Measurements from ENCODE around the gene SLC17A4. TPM values are rescaled to one million over a fixed set of nuclear protein-coding genes. Genes with fewer than 3 reads are reported as not detected.
"Not testable (repeated sequence)": the region's sequence is repeated elsewhere in the genome, so short reads cannot be mapped to it uniquely, and the experiment has no call there.

SLC17A4 gene
- total RNA-seq, 1 donor from 2014 or later: not detected

DNA sequence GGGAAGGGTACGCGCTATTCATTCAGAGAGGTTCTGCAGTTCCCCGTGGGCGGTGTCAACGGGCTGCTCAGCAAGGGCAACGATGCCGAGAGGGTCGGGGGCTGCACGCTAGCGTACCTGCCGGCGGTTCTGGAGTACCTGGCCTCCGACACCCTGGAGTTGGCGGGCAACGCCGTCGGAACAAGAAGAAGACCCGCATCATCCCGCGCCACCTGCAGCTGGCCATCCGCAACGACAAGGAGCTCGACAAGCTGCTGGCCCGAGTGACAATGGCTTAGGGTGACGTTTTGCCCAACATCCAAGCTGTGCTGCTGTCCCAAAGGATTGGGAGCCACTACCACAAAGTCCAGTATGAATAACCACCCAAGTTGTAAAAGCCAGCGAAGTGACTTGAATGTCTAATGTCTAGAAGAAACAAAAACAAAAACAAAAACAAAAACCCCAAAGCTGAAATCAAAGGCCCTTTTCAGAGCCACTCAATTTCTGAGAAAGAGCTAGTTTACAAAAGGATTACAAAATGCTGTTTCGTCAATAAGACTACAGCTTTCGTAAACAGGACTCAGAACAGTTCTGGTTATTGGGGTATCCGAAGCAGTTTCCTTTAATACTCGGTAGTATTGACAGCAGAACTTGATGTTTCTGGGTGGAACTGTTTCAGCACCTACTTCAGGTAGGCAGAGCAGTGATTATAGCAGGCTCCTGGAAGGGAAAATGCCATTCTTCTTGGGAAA, 21.9 kb upstream of the SLC17A4 start:
- no peaks in the 10 kb centered on the region for H3K36me3 Mint-ChIP-seq (ENCODE audit: low read depth)
- no peak for DNase-seq (ENCODE audit: low spot score)
- intact Hi-C loops (cut with micrococcal nuclease): no loop called here
- no peak overlapping the region for H3K4me3 Mint-ChIP-seq
- H3K4me1 Mint-ChIP-seq (ENCODE audit: low read depth): no peaks in the 10 kb centered on the region
- H3K27me3 Mint-ChIP-seq (ENCODE audit: insufficient read depth): peaks cover 42% of the 10 kb centered on the region
- H3K27ac Mint-ChIP-seq: no peak overlapping the region
- H3K9me3 Mint-ChIP-seq: peaks cover 18% of the 10 kb centered on the region

DNA sequence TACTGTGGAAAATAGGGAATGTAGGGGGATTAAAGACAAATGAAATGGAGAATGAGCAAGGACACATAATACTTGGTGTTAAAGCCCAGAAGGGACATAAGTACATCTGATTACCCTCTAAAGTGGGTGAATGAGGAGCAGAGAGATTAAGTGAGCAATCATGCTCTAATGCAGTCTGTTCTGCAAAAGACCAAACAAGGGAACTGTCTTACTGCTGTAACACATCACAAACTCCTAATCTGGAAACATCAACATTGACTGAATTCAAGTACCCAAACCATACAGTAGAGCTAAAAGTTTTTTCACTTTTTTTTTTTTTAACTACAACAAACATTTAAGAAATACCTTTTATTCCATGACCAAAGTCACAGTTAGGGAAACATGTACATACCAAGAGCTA, 19.3 kb upstream of the SLC17A4 start:
- no peak for DNase-seq (ENCODE audit: low spot score)
- no peaks in the 10 kb centered on the region for H3K4me1 Mint-ChIP-seq (ENCODE audit: low read depth)
- no peak overlapping the region for H3K4me3 Mint-ChIP-seq
- H3K27ac Mint-ChIP-seq: no peak overlapping the region
- H3K27me3 Mint-ChIP-seq (ENCODE audit: insufficient read depth): peaks cover 43% of the 10 kb centered on the region
- intact Hi-C loops (cut with micrococcal nuclease): loop anchor here (5.0 kb wide), 1 partner anchor 207 kb away; no protein-coding TSS in a partner anchor
- peaks cover 20% of the 10 kb centered on the region for H3K9me3 Mint-ChIP-seq
- no peaks in the 10 kb centered on the region for H3K36me3 Mint-ChIP-seq (ENCODE audit: low read depth)

DNA sequence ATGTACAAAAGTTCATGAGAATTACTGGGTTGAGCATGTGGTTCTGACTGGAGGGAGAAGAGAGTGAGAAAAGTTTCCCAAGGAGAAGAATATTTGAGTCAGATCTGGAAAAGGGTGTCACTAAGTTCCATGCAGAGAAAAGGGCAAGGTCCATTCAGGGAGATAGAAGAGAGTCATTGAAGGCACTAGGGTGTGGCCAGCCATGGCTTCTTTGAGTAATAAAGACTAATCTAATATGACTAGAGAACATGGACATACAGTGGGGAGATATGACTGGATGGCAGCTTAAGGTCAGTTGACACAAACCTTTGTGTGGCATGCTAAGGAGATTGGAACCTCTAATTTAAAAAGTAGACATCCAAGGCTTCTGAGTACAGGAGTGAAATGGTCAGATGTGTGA, 10.7 kb upstream of the SLC17A4 start:
- intact Hi-C loops (cut with micrococcal nuclease): no loop called here
- Mint-ChIP-seq H3K27ac (no peak overlapping the region), H3K9me3 (no peaks in the 10 kb centered on the region), H3K27me3 (ENCODE audit: insufficient read depth) (peaks cover 11% of the 10 kb centered on the region), H3K36me3 (ENCODE audit: low read depth) (peaks cover 2% of the 10 kb centered on the region), H3K4me1 (ENCODE audit: low read depth) (no peaks in the 10 kb centered on the region), H3K4me3 (no peak overlapping the region)
- DNase-seq (ENCODE audit: low spot score): no peak

- Mint-ChIP-seq H3K27me3 (ENCODE audit: insufficient read depth) (peaks cover 5% of the 10 kb centered on the region), H3K4me1 (ENCODE audit: low read depth) (no peaks in the 10 kb centered on the region), H3K4me3 (no peak overlapping the region), H3K9me3 (no peaks in the 10 kb centered on the region), H3K36me3 (ENCODE audit: low read depth) (peaks cover under 1% of the 10 kb centered on the region), H3K27ac (no peak overlapping the region)
- DNase-seq (ENCODE audit: low spot score): no peak
- intact Hi-C loops (cut with micrococcal nuclease): no loop called here
These were observed 8.7 kb upstream of the SLC17A4 start for GRCh38 chr6:25745836-25746235.

DNA sequence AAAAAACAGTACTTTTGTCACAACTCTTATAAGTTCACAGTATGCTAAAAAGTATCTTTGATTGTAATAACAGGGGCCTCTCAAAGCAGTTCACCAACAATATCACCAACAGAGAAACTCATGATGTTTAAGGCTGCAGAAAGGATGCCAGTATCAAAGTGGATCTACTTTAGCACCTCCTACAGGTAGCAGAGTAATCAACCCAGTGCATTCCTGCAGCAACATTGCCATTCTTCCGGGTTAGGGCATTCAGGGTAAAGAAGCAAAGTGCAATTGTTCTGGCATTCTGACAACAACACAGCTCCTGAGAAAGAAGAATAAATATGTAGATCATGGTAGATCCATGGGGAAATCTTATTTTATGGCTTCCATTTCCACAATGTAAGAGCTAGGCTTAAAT, 7.6 kb upstream of the SLC17A4 start:
- H3K27ac Mint-ChIP-seq: no peak overlapping the region
- intact Hi-C loops (cut with micrococcal nuclease): no loop called here
- H3K36me3 Mint-ChIP-seq (ENCODE audit: low read depth): no peaks in the 10 kb centered on the region
- no peak overlapping the region for H3K4me3 Mint-ChIP-seq
- H3K27me3 Mint-ChIP-seq (ENCODE audit: insufficient read depth): peaks cover 5% of the 10 kb centered on the region
- no peak for DNase-seq (ENCODE audit: low spot score)
- H3K9me3 Mint-ChIP-seq: no peaks in the 10 kb centered on the region
- no peaks in the 10 kb centered on the region for H3K4me1 Mint-ChIP-seq (ENCODE audit: low read depth)

DNA sequence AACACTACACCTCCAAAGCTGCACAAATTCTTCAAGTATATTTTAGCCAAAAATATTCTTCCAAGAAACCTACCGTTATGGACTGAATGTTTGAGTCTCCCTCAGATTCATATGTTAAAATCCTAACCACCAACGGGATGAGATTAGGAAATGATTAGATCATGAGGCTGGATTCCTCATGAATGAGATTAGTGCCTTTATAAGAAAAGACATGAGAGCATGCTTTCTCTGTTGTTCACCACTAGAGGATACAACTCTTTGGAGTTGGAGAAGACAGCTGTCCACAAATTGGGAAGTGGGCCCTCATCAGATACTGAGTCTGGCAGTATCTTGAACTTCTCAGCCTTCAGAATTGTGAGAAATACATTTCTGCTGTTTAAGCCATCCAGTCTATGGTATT, 7.1 kb upstream of the SLC17A4 start:
- no peaks in the 10 kb centered on the region for H3K36me3 Mint-ChIP-seq (ENCODE audit: low read depth)
- no peak overlapping the region for H3K4me3 Mint-ChIP-seq
- no peak for DNase-seq (ENCODE audit: low spot score)
- H3K9me3 Mint-ChIP-seq: no peaks in the 10 kb centered on the region
- intact Hi-C loops (cut with micrococcal nuclease): no loop called here
- no peaks in the 10 kb centered on the region for H3K4me1 Mint-ChIP-seq (ENCODE audit: low read depth)
- no peak overlapping the region for H3K27ac Mint-ChIP-seq
- peaks cover 5% of the 10 kb centered on the region for H3K27me3 Mint-ChIP-seq (ENCODE audit: insufficient read depth)

DNA sequence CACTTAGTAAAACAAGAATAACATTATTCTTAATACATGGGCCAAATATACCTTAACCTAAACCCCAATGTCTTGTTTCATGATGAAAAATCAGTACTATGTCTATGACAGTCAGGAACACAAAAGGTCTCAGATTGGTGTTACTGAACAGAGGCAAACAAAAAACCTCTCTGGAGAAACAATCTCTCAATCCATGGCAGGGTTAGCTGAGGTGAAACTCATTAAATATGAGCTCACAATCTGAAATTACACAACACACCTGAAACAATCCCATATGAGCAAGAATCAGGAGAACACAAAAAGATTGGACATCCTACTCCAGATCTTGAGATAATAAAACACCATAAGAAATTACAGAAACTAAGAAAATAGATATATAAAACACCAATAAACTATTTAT, 6.5 kb upstream of the SLC17A4 start:
- H3K27me3 Mint-ChIP-seq (ENCODE audit: insufficient read depth): peaks cover 7% of the 10 kb centered on the region
- no peaks in the 10 kb centered on the region for H3K36me3 Mint-ChIP-seq (ENCODE audit: low read depth)
- H3K9me3 Mint-ChIP-seq: no peaks in the 10 kb centered on the region
- intact Hi-C loops (cut with micrococcal nuclease): no loop called here
- H3K27ac Mint-ChIP-seq: no peak overlapping the region
- no peaks in the 10 kb centered on the region for H3K4me1 Mint-ChIP-seq (ENCODE audit: low read depth)
- no peak for DNase-seq (ENCODE audit: low spot score)
- H3K4me3 Mint-ChIP-seq: no peak overlapping the region

- H3K4me3 Mint-ChIP-seq; H3K36me3 Mint-ChIP-seq (ENCODE audit: low read depth); H3K4me1 Mint-ChIP-seq (ENCODE audit: low read depth); H3K9me3 Mint-ChIP-seq; intact Hi-C loops (cut with micrococcal nuclease); H3K27me3 Mint-ChIP-seq (ENCODE audit: insufficient read depth); DNase-seq (ENCODE audit: low spot score); H3K27ac Mint-ChIP-seq: not testable (repeated sequence)
These were observed 5.7 kb upstream of the SLC17A4 start for GRCh38 chr6:25748601-25749517.

- Mint-ChIP-seq H3K4me3 (no peak overlapping the region), H3K4me1 (ENCODE audit: low read depth) (no peaks in the 10 kb centered on the region), H3K27ac (no peak overlapping the region), H3K36me3 (ENCODE audit: low read depth) (no peaks in the 10 kb centered on the region), H3K27me3 (ENCODE audit: insufficient read depth) (peaks cover 4% of the 10 kb centered on the region), H3K9me3 (no peaks in the 10 kb centered on the region)
- no peak for DNase-seq (ENCODE audit: low spot score)
- intact Hi-C loops (cut with micrococcal nuclease): no loop called here
These were observed 4.7 kb upstream of the SLC17A4 start for GRCh38 chr6:25749837-25750236.

- Mint-ChIP-seq H3K4me3 (no peak overlapping the region), H3K9me3 (no peaks in the 10 kb centered on the region), H3K36me3 (ENCODE audit: low read depth) (no peaks in the 10 kb centered on the region), H3K27ac (no peak overlapping the region), H3K27me3 (ENCODE audit: insufficient read depth) (peaks cover 7% of the 10 kb centered on the region), H3K4me1 (ENCODE audit: low read depth) (no peaks in the 10 kb centered on the region)
- no peak for DNase-seq (ENCODE audit: low spot score)
- intact Hi-C loops (cut with micrococcal nuclease): no loop called here
These were observed 3.6 kb upstream of the SLC17A4 start for GRCh38 chr6:25750906-25751305.

DNA sequence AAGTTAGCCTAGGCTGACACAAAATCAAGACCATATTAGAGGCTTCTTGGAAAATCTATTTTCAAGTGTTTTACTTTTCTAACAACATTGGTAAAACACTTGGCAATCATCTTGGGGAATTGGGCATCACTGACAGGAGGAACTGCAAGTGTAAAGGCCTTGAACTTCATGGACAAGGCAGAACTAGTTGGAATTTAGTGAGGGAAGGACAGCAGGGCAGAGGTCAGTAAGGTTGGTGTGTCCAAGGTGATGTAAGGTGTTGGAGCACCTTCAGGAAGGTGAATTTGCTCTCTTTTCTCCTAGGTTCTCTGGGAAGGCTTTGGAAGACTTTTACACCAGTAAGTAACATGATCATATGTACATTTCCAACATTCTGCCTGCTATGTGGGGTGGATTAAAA, 1.5 kb upstream of the SLC17A4 start:
- no peaks in the 10 kb centered on the region for H3K9me3 Mint-ChIP-seq
- H3K4me1 Mint-ChIP-seq (ENCODE audit: low read depth): no peaks in the 10 kb centered on the region
- no peak overlapping the region for H3K4me3 Mint-ChIP-seq
- peaks cover 9% of the 10 kb centered on the region for H3K27me3 Mint-ChIP-seq (ENCODE audit: insufficient read depth)
- H3K36me3 Mint-ChIP-seq (ENCODE audit: low read depth): no peaks in the 10 kb centered on the region
- DNase-seq (ENCODE audit: low spot score): no peak
- no peak overlapping the region for H3K27ac Mint-ChIP-seq
- intact Hi-C loops (cut with micrococcal nuclease): no loop called here

DNA sequence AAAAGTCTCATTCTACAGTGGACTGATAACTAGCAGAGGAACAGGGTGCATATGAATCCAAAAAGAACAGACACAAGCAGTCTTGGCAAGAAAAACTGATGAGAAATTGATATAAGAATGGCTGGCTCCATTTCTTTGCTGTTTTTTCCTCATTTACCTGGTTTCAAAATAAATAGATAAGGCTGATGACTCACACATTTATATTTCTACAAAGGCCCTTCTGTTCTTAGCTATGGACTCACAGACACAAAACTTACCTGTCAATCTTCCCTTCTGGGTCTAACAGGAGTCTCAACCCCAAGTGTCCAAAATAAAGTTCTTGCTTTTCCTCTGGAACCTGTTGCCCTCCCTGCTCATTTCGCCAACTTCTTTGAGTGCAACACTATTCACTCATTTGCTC, 941 bp downstream of the SLC17A4 start:
- Mint-ChIP-seq H3K9me3 (no peaks in the 10 kb centered on the region), H3K27me3 (ENCODE audit: insufficient read depth) (peaks cover 11% of the 10 kb centered on the region), H3K4me1 (ENCODE audit: low read depth) (no peaks in the 10 kb centered on the region), H3K27ac (no peak overlapping the region), H3K4me3 (no peak overlapping the region), H3K36me3 (ENCODE audit: low read depth) (no peaks in the 10 kb centered on the region)
- intact Hi-C loops (cut with micrococcal nuclease): no loop called here
- no peak for DNase-seq (ENCODE audit: low spot score)
